Smooth muscle cell (in vitro differentiated cells): ENCODE measurements around the gene MRPS34. TPM values are rescaled to one million over a fixed set of nuclear protein-coding genes. Genes with fewer than 3 reads are reported as not detected.

Experiments
- DNase-seq: peaks from one replicate; lab custom pipeline; 2025; ENCODE audit not compliant: unreplicated experiment; lab: John Stamatoyannopoulos, UW
- H2AFZ ChIP-seq: fragments of 200-600 bp; sonication (generic); 2 replicates; pipeline ENCODE4 v1.6.0; 2016; ENCODE audit warnings: antibody characterized with exemption, low read depth, mild to moderate bottlenecking
- H3F3A ChIP-seq: fragments of 200-600 bp; sonication (generic); 2 replicates; pipeline ENCODE4 v1.6.0; 2017; ENCODE audit warnings: antibody characterized with exemption, low read depth
- H3K27ac ChIP-seq: fragments of 200-600 bp; sonication (generic); 2 replicates; pipeline ENCODE4 v1.5.1; 2016; ENCODE audit warnings: low read depth, mild to moderate bottlenecking
- H3K27me3 ChIP-seq: fragments of 200-600 bp; sonication (generic); 2 replicates; pipeline ENCODE4 v1.6.1; 2016; ENCODE audit warnings: low read depth, mild to moderate bottlenecking
- H3K36me3 ChIP-seq: fragments of 200-600 bp; sonication (generic); 2 replicates; pipeline ENCODE4 v1.5.1; 2016; ENCODE audit warnings: low read depth
- H3K4me1 ChIP-seq: fragments of 200-600 bp; sonication (generic); 2 replicates; pipeline ENCODE4 v1.5.1; 2016; ENCODE audit warnings: low read depth
- H3K4me2 ChIP-seq: fragments of 200-600 bp; sonication (generic); 2 replicates; pipeline ENCODE4 v1.6.0; 2016; ENCODE audit warnings: mild to moderate bottlenecking
- H3K4me3 ChIP-seq: fragments of 200-600 bp; sonication (generic); 2 replicates; pipeline ENCODE4 v1.5.1; 2016; ENCODE audit warnings: mild to moderate bottlenecking
- H3K79me2 ChIP-seq: fragments of 200-600 bp; sonication (generic); 2 replicates; pipeline ENCODE4 v1.6.0; 2016; ENCODE audit warnings: low read depth, mild to moderate bottlenecking
- H3K9ac ChIP-seq: fragments of 200-600 bp; sonication (generic); 2 replicates; pipeline ENCODE4 v1.6.0; 2016; ENCODE audit warnings: low read depth
- H3K9me3 ChIP-seq: fragments of 200-600 bp; sonication (generic); replicated peaks from 2 replicates; pipeline ENCODE4 v1.5.1; 2016; ENCODE audit warnings: low read depth
- H4K20me1 ChIP-seq: fragments of 200-600 bp; sonication (generic); 2 replicates; pipeline ENCODE4 v1.6.0; 2016; ENCODE audit warnings: low read depth
- WGBS: methylation state at CpG from one replicate; pipeline ENCODE4 v1.1.7; 2016; ENCODE audit warnings: low lambda C conversion rate; 5-methylcytosine and 5-hydroxymethylcytosine counted together
- polyA plus RNA-seq: library from polyadenylated mRNA; unstranded; fragments of >200 nt; fragmentation: Nextera tagmentation; extraction: Ambion mirVana; gene quantifications from 2 replicates; pipeline ENCODE4 v1.2.1, GENCODE V29; 2016
- total RNA-seq: library from RNA; depleted of rRNA; stranded (reverse); fragments of >200 nt; gene quantifications from 2 replicates; pipeline ENCODE4 v1.2.3, GENCODE V29; 2014
- TF ChIP-seq, protein P1 (sequence below): fragments of 200-600 bp; sonication (generic); IDR thresholded peaks from 2 replicates; pipeline ENCODE4 v1.5.1; 2017; ENCODE audit warnings: borderline replicate concordance, mild to moderate bottlenecking, antibody characterized with exemption; ENCODE audit not compliant: insufficient read depth, poor library complexity, severe bottlenecking

Gene MRPS34
- total RNA-seq, result 56.7 and 62.9 TPM in 2 replicates
- polyA plus RNA-seq, result 111 and 122 TPM in 2 replicates

DNA sequence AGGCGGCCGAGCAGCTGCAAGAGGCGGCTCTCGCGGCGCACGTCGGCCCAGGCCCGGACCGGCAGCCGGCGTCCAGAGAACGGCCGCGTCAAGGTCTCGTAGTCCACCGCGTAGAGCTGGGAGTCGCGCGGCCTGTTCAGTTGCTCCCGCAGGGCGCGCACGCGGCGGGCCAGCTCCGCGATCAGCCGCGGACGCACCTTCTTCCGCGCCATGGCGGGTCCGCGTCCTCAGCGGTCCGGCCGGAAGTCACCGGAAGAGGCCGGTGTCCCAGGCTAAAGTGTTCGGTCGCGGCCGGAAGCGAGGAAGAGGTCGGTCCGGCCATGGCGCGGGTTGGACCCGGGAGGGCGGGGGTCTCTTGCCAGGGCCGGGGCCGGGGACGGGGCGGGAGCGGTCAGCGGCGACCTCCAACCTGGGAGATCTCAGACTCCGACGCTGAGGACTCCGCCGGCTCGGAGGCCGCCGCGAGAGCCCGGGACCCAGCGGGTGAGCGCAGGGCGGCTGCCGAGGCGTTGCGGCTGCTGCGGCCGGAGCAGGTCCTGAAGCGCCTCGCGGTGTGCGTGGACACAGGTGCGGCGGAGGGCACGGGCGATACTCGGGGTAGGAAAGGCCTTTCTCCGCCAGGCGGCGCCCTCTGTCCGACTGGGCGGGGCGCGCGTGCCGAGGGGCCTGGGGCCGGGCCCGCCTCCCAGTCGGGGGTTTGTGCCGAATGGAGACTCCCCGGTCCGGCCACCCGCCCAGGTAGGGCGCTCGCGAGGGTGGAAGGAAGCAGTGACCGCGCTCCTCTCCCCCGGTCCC, at the start of gene MRPS34:
Gene MRPS34, minus strand, starts transcription at position 227 of the 795 bp plus-strand sequence. Its CDS starts 15 bp downstream, at position 212.
- Histone ChIP-seq H3K4me1 (peaks cover 20% of the 10 kb centered on the region), H3K27ac (peak within 1 kb of the TSS; percentile 68), H3K36me3 (no peaks in the 10 kb centered on the region), H3K27me3 (no peaks in the 10 kb centered on the region), H3K4me3 (peak within 1 kb of the TSS; percentile 83), H2AFZ (peak within 1 kb of the TSS; percentile 15), H3F3A (peaks cover 8% of the 10 kb centered on the region), H3K9me3 (no peaks in the 10 kb centered on the region), H4K20me1 (peaks cover 23% of the 10 kb centered on the region), H3K79me2 (peaks cover 24% of the 10 kb centered on the region), H3K9ac (peak within 1 kb of the TSS; percentile 86), H3K4me2 (peak within 1 kb of the TSS; percentile 100)
- TF ChIP-seq, protein P1, sequence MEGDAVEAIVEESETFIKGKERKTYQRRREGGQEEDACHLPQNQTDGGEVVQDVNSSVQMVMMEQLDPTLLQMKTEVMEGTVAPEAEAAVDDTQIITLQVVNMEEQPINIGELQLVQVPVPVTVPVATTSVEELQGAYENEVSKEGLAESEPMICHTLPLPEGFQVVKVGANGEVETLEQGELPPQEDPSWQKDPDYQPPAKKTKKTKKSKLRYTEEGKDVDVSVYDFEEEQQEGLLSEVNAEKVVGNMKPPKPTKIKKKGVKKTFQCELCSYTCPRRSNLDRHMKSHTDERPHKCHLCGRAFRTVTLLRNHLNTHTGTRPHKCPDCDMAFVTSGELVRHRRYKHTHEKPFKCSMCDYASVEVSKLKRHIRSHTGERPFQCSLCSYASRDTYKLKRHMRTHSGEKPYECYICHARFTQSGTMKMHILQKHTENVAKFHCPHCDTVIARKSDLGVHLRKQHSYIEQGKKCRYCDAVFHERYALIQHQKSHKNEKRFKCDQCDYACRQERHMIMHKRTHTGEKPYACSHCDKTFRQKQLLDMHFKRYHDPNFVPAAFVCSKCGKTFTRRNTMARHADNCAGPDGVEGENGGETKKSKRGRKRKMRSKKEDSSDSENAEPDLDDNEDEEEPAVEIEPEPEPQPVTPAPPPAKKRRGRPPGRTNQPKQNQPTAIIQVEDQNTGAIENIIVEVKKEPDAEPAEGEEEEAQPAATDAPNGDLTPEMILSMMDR, result peak; percentile 87
- WGBS, result under 1% methylated on average over 67 of the region's 108 CpGs
- DNase-seq, result peak; percentile 52

DNA sequence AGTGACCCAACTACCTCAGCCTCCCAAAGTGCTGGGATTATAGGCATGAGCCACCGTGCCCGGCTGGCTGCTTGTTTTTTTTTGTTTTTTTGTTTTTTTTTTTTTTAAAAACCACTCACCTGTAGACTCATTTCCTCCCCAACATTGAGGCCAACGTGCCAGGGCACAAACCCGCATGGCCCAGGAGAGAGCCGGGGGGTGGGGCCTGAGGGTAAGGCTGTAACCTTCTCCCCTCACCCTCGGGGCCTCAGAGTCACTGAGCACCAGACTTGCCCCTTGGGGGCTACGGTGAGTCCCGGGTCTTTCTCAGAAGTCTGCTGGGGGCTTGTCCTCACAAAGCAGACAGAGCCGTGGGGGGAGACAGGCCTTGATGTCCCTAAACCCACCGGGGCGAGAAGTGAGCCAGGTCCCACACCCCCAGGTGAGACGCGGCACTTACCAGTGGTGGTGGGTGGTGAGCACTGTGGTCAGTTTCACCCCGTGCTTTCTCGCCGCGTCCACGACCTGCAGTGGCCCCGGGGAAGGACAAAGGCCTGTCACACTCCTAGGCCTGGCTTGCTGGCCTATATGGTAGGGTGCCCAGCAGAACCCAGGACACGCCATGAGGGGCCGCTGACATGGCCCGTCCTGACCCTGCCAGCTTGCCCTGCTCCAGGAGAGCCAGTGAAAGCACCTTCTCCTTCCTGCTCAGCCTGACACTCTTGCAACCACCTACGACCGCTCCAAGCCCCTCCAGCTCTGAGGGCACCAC, 49.1 kb upstream of the MRPS34 start:
- no peak overlapping the region for H3K9ac ChIP-seq
- H4K20me1 ChIP-seq, result no peaks in the 10 kb centered on the region
- H3K36me3 ChIP-seq, result no peaks in the 10 kb centered on the region
- no peak overlapping the region for H3K4me2 ChIP-seq
- DNase-seq, result no peak
- H3K9me3 ChIP-seq, result no peaks in the 10 kb centered on the region
- H3K79me2 ChIP-seq, result peaks cover 10% of the 10 kb centered on the region
- H3K27ac ChIP-seq, result no peak overlapping the region
- H3K4me3 ChIP-seq, result no peak overlapping the region
- H3K27me3 ChIP-seq, result no peaks in the 10 kb centered on the region
- TF ChIP-seq, protein P1, result no peak
- WGBS, result 97% methylated on average over 24 of the region's 24 CpGs
- no peaks in the 10 kb centered on the region for H3F3A ChIP-seq
- no peaks in the 10 kb centered on the region for H3K4me1 ChIP-seq
- H2AFZ ChIP-seq, result no peak overlapping the region

DNA sequence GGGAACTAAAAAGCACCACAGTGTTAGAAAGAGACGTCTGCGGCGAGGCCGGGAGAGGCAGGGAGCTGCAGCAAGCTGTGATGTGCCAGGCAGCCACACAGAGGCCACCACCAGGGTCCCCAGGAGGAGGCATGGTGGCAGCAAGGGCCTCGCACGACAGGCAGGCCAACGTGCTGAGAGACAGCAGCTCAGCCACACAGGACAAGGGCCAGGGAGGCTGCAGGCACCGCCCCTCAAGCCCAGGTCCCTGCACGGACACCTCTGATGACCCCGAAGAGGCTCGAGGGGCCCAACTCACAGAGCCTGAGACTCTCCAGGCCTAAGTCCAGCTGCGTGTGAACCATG, 48.0 kb upstream of the MRPS34 start:
- H3K27ac ChIP-seq, result no peak overlapping the region
- no peaks in the 10 kb centered on the region for H3F3A ChIP-seq
- WGBS, result 94% methylated on average over 12 of the region's 12 CpGs
- no peak overlapping the region for H3K4me3 ChIP-seq
- TF ChIP-seq, protein P1, result no peak
- no peaks in the 10 kb centered on the region for H3K9me3 ChIP-seq
- H3K4me1 ChIP-seq, result no peaks in the 10 kb centered on the region
- DNase-seq, result no peak
- no peak overlapping the region for H2AFZ ChIP-seq
- H4K20me1 ChIP-seq, result no peaks in the 10 kb centered on the region
- H3K79me2 ChIP-seq, result peaks cover 10% of the 10 kb centered on the region
- H3K9ac ChIP-seq, result no peak overlapping the region
- no peaks in the 10 kb centered on the region for H3K36me3 ChIP-seq
- H3K27me3 ChIP-seq, result no peaks in the 10 kb centered on the region
- no peak overlapping the region for H3K4me2 ChIP-seq
